ENCODE results near the gene NTSR1. TPM values are rescaled to one million over a fixed set of nuclear protein-coding genes. Genes with fewer than 3 reads are reported as not detected.

NTSR1 gene
- total RNA-seq, 1 experiment from 2014 or later = 4.5 TPM

DNA sequence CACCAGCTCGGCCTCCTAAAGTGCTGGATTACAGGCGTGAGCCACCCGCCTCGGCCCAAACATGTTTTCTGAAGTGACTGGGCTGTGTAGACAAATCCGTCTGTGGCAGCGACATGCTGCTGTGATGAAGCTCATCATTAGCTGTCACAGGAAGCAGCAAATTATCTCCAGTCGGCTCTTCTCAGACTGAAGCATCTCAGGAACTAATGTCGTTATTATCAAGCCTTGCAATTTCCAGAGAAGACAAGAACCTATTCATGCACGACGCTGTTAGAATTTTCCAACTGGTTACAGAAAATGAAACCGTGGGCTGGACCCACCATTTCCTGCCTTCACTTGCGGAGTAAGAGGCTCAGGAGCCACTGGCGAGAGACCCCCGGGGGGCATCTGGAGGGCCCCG lies 17.1 kb upstream of the NTSR1 start:
- POLR2A ChIA-PET = interaction anchor here (0.7 kb wide), 1 partner anchor 82 kb away, joined by 4 read pairs; no protein-coding TSS in a partner anchor
- intact Hi-C loops (cut with micrococcal nuclease) = no loop called here
- Mint-ChIP-seq H3K27ac (ENCODE audit: low read depth, unreplicated experiment) (no peak overlapping the region), H3K4me1 (ENCODE audit: insufficient read depth, unreplicated experiment) (peaks cover 5% of the 10 kb centered on the region), H3K4me3 (ENCODE audit: unreplicated experiment) (no peak overlapping the region), H3K27me3 (ENCODE audit: insufficient read depth, unreplicated experiment) (peaks cover 26% of the 10 kb centered on the region), H3K9me3 (ENCODE audit: unreplicated experiment) (no peaks in the 10 kb centered on the region), H3K36me3 (ENCODE audit: insufficient read depth, unreplicated experiment) (no peaks in the 10 kb centered on the region)
- CTCF ChIA-PET = interaction anchor here (0.6 to 4.1 kb wide), 4 partner anchors 26 to 117 kb away, joined by 3 to 26 read pairs (median 4); no protein-coding TSS in a partner anchor
- BruUV-seq (replicated peaks) = no TSS peak
- TF ChIP-seq, protein P1, sequence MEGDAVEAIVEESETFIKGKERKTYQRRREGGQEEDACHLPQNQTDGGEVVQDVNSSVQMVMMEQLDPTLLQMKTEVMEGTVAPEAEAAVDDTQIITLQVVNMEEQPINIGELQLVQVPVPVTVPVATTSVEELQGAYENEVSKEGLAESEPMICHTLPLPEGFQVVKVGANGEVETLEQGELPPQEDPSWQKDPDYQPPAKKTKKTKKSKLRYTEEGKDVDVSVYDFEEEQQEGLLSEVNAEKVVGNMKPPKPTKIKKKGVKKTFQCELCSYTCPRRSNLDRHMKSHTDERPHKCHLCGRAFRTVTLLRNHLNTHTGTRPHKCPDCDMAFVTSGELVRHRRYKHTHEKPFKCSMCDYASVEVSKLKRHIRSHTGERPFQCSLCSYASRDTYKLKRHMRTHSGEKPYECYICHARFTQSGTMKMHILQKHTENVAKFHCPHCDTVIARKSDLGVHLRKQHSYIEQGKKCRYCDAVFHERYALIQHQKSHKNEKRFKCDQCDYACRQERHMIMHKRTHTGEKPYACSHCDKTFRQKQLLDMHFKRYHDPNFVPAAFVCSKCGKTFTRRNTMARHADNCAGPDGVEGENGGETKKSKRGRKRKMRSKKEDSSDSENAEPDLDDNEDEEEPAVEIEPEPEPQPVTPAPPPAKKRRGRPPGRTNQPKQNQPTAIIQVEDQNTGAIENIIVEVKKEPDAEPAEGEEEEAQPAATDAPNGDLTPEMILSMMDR (IDR thresholded peaks at IDR 0.05; ENCODE audit: unreplicated experiment) = no peak
- no peak for DNase-seq (ENCODE audit: unreplicated experiment)

DNA sequence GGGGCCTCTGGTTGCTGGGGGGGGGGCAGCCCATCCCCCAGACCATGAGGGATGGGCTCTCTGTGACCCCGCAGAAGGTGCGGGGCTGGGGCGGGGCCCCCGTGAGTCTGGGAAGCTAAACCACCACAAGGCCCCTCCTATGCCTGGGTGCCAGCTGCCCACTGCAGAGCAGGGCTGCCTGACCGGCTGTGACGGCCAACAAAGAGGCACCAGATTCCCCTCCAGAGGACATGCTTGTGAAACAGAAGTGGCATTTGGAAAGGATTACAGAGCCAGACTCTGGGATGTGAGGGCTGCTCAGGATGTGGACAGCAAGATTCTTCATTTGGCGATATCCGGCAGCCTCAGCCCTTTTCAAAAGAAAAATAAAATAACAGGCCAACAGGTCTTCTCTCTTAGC lies 16.5 kb upstream of the NTSR1 start:
- Mint-ChIP-seq H3K4me1 (ENCODE audit: insufficient read depth, unreplicated experiment) (peaks cover 2% of the 10 kb centered on the region), H3K4me3 (ENCODE audit: unreplicated experiment) (no peak overlapping the region), H3K9me3 (ENCODE audit: unreplicated experiment) (no peaks in the 10 kb centered on the region), H3K27ac (ENCODE audit: low read depth, unreplicated experiment) (no peak overlapping the region), H3K27me3 (ENCODE audit: insufficient read depth, unreplicated experiment) (peaks cover 27% of the 10 kb centered on the region), H3K36me3 (ENCODE audit: insufficient read depth, unreplicated experiment) (no peaks in the 10 kb centered on the region)
- TF ChIP-seq, protein P1 (IDR thresholded peaks at IDR 0.05; ENCODE audit: unreplicated experiment) = no peak
- no TSS peak for BruUV-seq (replicated peaks)
- POLR2A ChIA-PET = no interaction called here
- CTCF ChIA-PET = interaction anchor here (1.9 kb wide), 1 partner anchor 116 kb away, joined by 5 read pairs; no protein-coding TSS in a partner anchor
- DNase-seq (ENCODE audit: unreplicated experiment) = no peak
- intact Hi-C loops (cut with micrococcal nuclease) = no loop called here

DNA sequence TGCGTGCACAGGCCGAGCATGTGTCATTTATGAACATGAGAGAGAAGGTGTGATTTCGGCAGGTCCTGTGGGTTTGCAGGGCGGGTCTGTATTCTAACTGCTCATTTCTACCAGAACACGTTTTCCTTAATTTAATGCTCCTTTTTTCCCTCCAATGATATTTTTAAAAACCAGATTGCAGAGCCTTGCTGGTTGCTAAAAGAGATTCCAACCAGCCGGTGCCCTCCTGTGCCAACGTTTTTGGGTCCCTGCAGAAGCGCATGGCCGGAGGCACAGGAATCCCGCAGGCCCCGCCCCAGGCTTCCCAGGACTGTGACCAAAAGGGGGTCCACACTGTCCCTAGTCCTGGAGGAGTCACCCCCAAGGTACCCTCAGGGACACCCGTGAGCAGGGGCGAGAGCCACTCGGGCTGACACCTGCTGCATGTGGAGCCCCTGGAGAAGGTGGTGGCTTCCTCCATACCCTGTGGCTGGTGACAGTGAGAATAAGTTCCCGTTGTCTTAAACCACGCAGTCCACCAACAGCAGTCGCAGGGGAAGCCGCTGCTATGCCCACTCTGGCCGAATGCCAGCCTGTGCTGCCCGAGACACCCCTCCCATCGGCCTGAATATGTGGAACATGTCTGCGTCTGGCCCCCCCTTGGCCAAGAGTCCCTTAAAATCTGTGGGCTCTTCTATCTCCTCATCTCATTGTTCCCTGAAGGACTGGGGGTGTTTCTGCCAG lies 15.7 kb upstream of the NTSR1 start:
- Mint-ChIP-seq H3K4me3 (ENCODE audit: unreplicated experiment) (no peak overlapping the region), H3K4me1 (ENCODE audit: insufficient read depth, unreplicated experiment) (no peaks in the 10 kb centered on the region), H3K9me3 (ENCODE audit: unreplicated experiment) (no peaks in the 10 kb centered on the region), H3K27me3 (ENCODE audit: insufficient read depth, unreplicated experiment) (peaks cover 27% of the 10 kb centered on the region), H3K27ac (ENCODE audit: low read depth, unreplicated experiment) (no peak overlapping the region), H3K36me3 (ENCODE audit: insufficient read depth, unreplicated experiment) (no peaks in the 10 kb centered on the region)
- ChIA-PET CTCF (interaction anchor here (0.6 to 2.6 kb wide), 3 partner anchors 21 to 115 kb away, joined by 5 to 12 read pairs (median 7); no protein-coding TSS in a partner anchor), POLR2A (no interaction called here)
- TF ChIP-seq, protein P1 (IDR thresholded peaks at IDR 0.05; ENCODE audit: unreplicated experiment) = no peak
- no TSS peak for BruUV-seq (replicated peaks)
- intact Hi-C loops (cut with micrococcal nuclease) = no loop called here
- DNase-seq (ENCODE audit: unreplicated experiment) = no peak

DNA sequence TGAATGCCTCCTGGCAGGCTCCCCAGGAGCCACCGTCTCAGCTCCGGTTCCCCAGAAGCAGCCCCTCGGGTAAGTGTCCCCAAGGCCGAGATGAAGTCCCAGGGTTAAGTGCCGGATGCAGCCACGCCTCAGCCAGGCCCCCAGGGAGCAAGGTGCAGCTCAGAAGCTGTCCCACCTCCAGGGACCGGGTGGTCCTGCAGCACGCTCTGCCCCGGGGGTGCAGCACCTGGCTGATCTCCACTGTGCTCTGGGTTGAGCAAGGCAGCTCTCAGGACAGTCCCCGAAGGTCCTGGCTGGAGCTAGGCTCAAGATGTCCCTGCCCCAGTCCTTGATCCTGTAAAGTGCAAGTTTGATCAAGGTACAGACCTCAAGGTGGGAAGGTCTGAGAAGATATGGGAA lies 15.1 kb upstream of the NTSR1 start:
- no peak overlapping the region for H3K4me3 Mint-ChIP-seq (ENCODE audit: unreplicated experiment)
- H3K27ac Mint-ChIP-seq (ENCODE audit: low read depth, unreplicated experiment) = no peak overlapping the region
- no peaks in the 10 kb centered on the region for H3K4me1 Mint-ChIP-seq (ENCODE audit: insufficient read depth, unreplicated experiment)
- CTCF ChIA-PET = interaction anchor here (0.6 to 2.6 kb wide), 5 partner anchors 10 to 114 kb away, joined by 3 to 12 read pairs (median 5); no protein-coding TSS in a partner anchor
- peaks cover 27% of the 10 kb centered on the region for H3K27me3 Mint-ChIP-seq (ENCODE audit: insufficient read depth, unreplicated experiment)
- TF ChIP-seq, protein P1 (IDR thresholded peaks at IDR 0.05; ENCODE audit: unreplicated experiment) = no peak
- DNase-seq (ENCODE audit: unreplicated experiment) = no peak
- POLR2A ChIA-PET = interaction anchor here (1.8 kb wide), 1 partner anchor 10 kb away, joined by 8 read pairs; no protein-coding TSS in a partner anchor
- no peaks in the 10 kb centered on the region for H3K36me3 Mint-ChIP-seq (ENCODE audit: insufficient read depth, unreplicated experiment)
- no TSS peak for BruUV-seq (replicated peaks)
- no peaks in the 10 kb centered on the region for H3K9me3 Mint-ChIP-seq (ENCODE audit: unreplicated experiment)
- intact Hi-C loops (cut with micrococcal nuclease) = no loop called here

All from MCF 10A (cell line).